ENCODE data around the gene BYSL. TPM values are rescaled to one million over a fixed set of nuclear protein-coding genes. Genes with fewer than 3 reads are reported as not detected.

The BYSL gene
- total and polyA plus RNA-seq, 4 donors, result 5.4 to 11.6 (median 8.6) TPM

DNA sequence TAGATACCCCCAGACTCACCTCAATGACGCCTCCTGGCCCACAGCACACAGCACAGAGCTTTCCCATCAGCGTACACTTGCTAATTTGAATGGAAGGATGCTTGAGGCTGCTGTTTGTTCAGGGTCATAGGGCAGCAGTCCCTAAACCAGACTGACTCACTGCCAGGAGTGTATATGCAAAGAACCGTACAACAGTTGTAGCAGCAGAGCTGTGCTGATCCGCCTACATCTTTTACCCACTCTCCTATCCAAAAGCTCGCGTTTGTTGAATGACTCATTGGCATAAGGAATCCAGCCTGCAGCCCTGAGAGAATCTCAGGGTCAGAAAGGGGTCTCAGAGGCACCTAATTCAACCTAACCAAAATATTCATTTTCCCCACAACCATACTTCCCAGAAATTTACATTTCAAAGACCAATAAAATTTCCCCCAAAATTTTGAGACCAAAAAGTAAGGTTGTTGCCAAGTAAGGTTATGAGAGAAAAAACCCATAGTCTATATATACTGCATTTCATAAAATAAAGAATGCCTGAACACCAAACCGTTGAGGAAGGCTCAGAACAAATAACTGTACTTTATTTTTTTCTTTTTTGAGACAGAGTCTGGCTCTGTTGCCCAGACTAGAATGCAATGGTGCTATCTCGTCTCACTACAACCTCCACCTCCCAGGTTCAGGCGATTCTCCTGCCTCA is 55.6 kb downstream of the BYSL start:
- DNase-seq (ENCODE audit: low spot score), result no peak
- no peak overlapping the region for H3K4me3 ChIP-seq (ENCODE audit: low read depth in 1 of 3, low read length in 3 of 3)
- no peaks in the 10 kb centered on the region for H3K27me3 ChIP-seq (ENCODE audit: control insufficient read depth in 4 of 4, insufficient read depth in 4 of 4, low read length in 3 of 4)
- WGBS, result 66% methylated on average over 9 of the region's 9 CpGs
- no peaks in the 10 kb centered on the region for H3K4me1 ChIP-seq (ENCODE audit: control insufficient read depth in 4 of 4, insufficient read depth in 4 of 4, low read length in 3 of 4)
- no peaks in the 10 kb centered on the region for H3K9me3 ChIP-seq (ENCODE audit: control insufficient read depth in 4 of 4, low read length in 3 of 4)
- TF ChIP-seq NR2F2 (IDR thresholded peaks at IDR 0.05), result no peak
- TF ChIP-seq, protein P1, sequence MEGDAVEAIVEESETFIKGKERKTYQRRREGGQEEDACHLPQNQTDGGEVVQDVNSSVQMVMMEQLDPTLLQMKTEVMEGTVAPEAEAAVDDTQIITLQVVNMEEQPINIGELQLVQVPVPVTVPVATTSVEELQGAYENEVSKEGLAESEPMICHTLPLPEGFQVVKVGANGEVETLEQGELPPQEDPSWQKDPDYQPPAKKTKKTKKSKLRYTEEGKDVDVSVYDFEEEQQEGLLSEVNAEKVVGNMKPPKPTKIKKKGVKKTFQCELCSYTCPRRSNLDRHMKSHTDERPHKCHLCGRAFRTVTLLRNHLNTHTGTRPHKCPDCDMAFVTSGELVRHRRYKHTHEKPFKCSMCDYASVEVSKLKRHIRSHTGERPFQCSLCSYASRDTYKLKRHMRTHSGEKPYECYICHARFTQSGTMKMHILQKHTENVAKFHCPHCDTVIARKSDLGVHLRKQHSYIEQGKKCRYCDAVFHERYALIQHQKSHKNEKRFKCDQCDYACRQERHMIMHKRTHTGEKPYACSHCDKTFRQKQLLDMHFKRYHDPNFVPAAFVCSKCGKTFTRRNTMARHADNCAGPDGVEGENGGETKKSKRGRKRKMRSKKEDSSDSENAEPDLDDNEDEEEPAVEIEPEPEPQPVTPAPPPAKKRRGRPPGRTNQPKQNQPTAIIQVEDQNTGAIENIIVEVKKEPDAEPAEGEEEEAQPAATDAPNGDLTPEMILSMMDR (IDR thresholded peaks at IDR 0.05; ENCODE audit: low read depth, low read length, missing input control), result no peak
- TF ChIP-seq RAD21 (IDR thresholded peaks at IDR 0.05), result no peak
- TF ChIP-seq RXRA (IDR thresholded peaks at IDR 0.05), result no peak
- TF ChIP-seq YY1 (IDR thresholded peaks at IDR 0.05), result no peak
- no peak for TF ChIP-seq ATF3 (IDR thresholded peaks at IDR 0.05)
- TF ChIP-seq TAF1 (conservative IDR thresholded peaks at IDR 0.05), result no peak
- no peak for TF ChIP-seq FOXA1 (IDR thresholded peaks at IDR 0.05)
- TF ChIP-seq SP1 (IDR thresholded peaks at IDR 0.05), result no peak
- no peak for TF ChIP-seq EGR1 (IDR thresholded peaks at IDR 0.05; ENCODE audit: low read depth in 2 of 2)
- TF ChIP-seq, protein P2, sequence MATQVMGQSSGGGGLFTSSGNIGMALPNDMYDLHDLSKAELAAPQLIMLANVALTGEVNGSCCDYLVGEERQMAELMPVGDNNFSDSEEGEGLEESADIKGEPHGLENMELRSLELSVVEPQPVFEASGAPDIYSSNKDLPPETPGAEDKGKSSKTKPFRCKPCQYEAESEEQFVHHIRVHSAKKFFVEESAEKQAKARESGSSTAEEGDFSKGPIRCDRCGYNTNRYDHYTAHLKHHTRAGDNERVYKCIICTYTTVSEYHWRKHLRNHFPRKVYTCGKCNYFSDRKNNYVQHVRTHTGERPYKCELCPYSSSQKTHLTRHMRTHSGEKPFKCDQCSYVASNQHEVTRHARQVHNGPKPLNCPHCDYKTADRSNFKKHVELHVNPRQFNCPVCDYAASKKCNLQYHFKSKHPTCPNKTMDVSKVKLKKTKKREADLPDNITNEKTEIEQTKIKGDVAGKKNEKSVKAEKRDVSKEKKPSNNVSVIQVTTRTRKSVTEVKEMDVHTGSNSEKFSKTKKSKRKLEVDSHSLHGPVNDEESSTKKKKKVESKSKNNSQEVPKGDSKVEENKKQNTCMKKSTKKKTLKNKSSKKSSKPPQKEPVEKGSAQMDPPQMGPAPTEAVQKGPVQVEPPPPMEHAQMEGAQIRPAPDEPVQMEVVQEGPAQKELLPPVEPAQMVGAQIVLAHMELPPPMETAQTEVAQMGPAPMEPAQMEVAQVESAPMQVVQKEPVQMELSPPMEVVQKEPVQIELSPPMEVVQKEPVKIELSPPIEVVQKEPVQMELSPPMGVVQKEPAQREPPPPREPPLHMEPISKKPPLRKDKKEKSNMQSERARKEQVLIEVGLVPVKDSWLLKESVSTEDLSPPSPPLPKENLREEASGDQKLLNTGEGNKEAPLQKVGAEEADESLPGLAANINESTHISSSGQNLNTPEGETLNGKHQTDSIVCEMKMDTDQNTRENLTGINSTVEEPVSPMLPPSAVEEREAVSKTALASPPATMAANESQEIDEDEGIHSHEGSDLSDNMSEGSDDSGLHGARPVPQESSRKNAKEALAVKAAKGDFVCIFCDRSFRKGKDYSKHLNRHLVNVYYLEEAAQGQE (IDR thresholded peaks at IDR 0.05), result no peak
- TF ChIP-seq JUND (IDR thresholded peaks at IDR 0.05), result no peak
- TF ChIP-seq, protein P3, sequence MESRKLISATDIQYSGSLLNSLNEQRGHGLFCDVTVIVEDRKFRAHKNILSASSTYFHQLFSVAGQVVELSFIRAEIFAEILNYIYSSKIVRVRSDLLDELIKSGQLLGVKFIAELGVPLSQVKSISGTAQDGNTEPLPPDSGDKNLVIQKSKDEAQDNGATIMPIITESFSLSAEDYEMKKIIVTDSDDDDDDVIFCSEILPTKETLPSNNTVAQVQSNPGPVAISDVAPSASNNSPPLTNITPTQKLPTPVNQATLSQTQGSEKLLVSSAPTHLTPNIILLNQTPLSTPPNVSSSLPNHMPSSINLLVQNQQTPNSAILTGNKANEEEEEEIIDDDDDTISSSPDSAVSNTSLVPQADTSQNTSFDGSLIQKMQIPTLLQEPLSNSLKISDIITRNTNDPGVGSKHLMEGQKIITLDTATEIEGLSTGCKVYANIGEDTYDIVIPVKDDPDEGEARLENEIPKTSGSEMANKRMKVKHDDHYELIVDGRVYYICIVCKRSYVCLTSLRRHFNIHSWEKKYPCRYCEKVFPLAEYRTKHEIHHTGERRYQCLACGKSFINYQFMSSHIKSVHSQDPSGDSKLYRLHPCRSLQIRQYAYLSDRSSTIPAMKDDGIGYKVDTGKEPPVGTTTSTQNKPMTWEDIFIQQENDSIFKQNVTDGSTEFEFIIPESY (IDR thresholded peaks at IDR 0.05), result no peak
- TF ChIP-seq FOXA2 (IDR thresholded peaks at IDR 0.05), result no peak
- TF ChIP-seq GABPA (IDR thresholded peaks at IDR 0.05 in 1 of 2, conservative IDR thresholded peaks at IDR 0.05 in 1 of 2), result no peak
- no peaks in the 10 kb centered on the region for H3K36me3 ChIP-seq (ENCODE audit: control insufficient read depth in 4 of 4, insufficient read depth in 3 of 4, low read depth in 1 of 4, low read length in 3 of 4)
- no peak overlapping the region for H3K9ac ChIP-seq (ENCODE audit: low read depth in 1 of 2, low read length in 2 of 2)
- no peak overlapping the region for H3K27ac ChIP-seq (ENCODE audit: low read depth in 1 of 2, low read length in 2 of 2)

Small RNA genes within 50 kb of the gene (small RNA-seq; reads per million reads assigned to genes)
- not detected for gene RF00019

Other genes with a start within 250 kb of the BYSL start
- 1 to 10 TPM; 1.1 to 6.2 TPM for gene TFEB, start 185.9 kb upstream of the BYSL start, total RNA-seq
- gene TFEB, start 185.9 kb upstream of the BYSL start, polyA plus RNA-seq, result 1 to 10 TPM; 3.0 to 4.6 TPM
- gene PGC, start 174.1 kb upstream of the BYSL start, total RNA-seq, result not detected
- gene PGC, start 174.1 kb upstream of the BYSL start, polyA plus RNA-seq, result under 1 TPM; 0.05 to 0.18 TPM
- gene FRS3, start 141.6 kb upstream of the BYSL start, total RNA-seq, result 1 to 10 TPM in 1 of 2 donors, under 1 TPM in 1; 0.42 to 1.3 TPM
- gene FRS3, start 141.6 kb upstream of the BYSL start, polyA plus RNA-seq, result 1 to 10 TPM; 1.4 to 1.6 TPM
- 1 to 10 TPM in 1 of 2 donors, under 1 TPM in 1; 0.37 to 1.4 TPM for gene PRICKLE4, start 140.7 kb upstream of the BYSL start, total RNA-seq
- gene PRICKLE4, start 140.7 kb upstream of the BYSL start, polyA plus RNA-seq, result under 1 TPM in 1 of 2 donors, not detected in 1; 0.98 TPM
- 10 to 100 TPM; 48.2 to 50.1 TPM for gene TOMM6, start 133.8 kb upstream of the BYSL start, total RNA-seq
- 100 to 1,000 TPM; 122 to 123 TPM for gene TOMM6, start 133.8 kb upstream of the BYSL start, polyA plus RNA-seq
- 1 to 10 TPM; 1.8 to 3.4 TPM for gene USP49, start 26.1 kb upstream of the BYSL start, total RNA-seq
- gene USP49, start 26.1 kb upstream of the BYSL start, polyA plus RNA-seq, result under 1 TPM; 0.33 to 0.43 TPM
- gene MED20, start 360 bp upstream of the BYSL start, total RNA-seq, result 10 to 100 TPM; 10.5 to 11.9 TPM
- gene MED20, start 360 bp upstream of the BYSL start, polyA plus RNA-seq, result 1 to 10 TPM; 3.5 to 6.6 TPM
- 10 to 100 TPM; 24.8 to 54.3 TPM for gene CCND3, start 20.3 kb downstream of the BYSL start, total RNA-seq
- 10 to 100 TPM; 11.6 to 21.7 TPM for gene CCND3, start 20.3 kb downstream of the BYSL start, polyA plus RNA-seq
- gene TAF8, start 129.0 kb downstream of the BYSL start, total RNA-seq, result 10 to 100 TPM in 1 of 2 donors, 1 to 10 TPM in 1; 9.0 to 11.3 TPM
- 1 to 10 TPM; 3.9 to 5.9 TPM for gene TAF8, start 129.0 kb downstream of the BYSL start, polyA plus RNA-seq
- gene C6orf132, start 221.1 kb downstream of the BYSL start, total RNA-seq, result under 1 TPM in 1 of 2 donors, not detected in 1; 0.25 TPM
- gene C6orf132, start 221.1 kb downstream of the BYSL start, polyA plus RNA-seq, result under 1 TPM; 0.07 to 0.24 TPM

Data from liver (tissue), 10 donors.